Mammary epithelial cell (primary cell): ENCODE data around the gene RNASET2.

ENCODE experiments used
- CTCF ChIP-seq, 2 donors: IDR thresholded peaks in 1 of 2; conservative IDR thresholded peaks in 1 of 2; 2 replicates each; pipeline ENCODE4 v1.5.1; 2011 to 2012; ENCODE audit warnings: inconsistent platforms in 2 of 2, low read length in 2 of 2, mild to moderate bottlenecking in 2 of 2, control low read depth in 1 of 2, low read depth in 1 of 2; ENCODE audit not compliant: insufficient read depth in 1 of 2; ENCODE audit errors: extremely low read depth in 1 of 2
- EZH2 ChIP-seq: IDR thresholded peaks from 2 replicates; pipeline ENCODE4 v1.6.1; 2012; ENCODE audit warnings: low read length, inconsistent platforms, borderline replicate concordance

GRCh38 chr6:166905013-166905412, 51.3 kb downstream of the RNASET2 start:
- TF ChIP-seq CTCF (conservative IDR thresholded peaks at IDR 0.05 in 1 of 2, IDR thresholded peaks at IDR 0.05 in 1 of 2; ENCODE audit: extremely low read depth in 1 of 2, insufficient read depth in 1 of 2, low read depth in 1 of 2, low read length in 2 of 2) = no peak
- no peak for TF ChIP-seq EZH2
